ENCODE measurements around the gene HES5. TPM values are rescaled to one million over a fixed set of nuclear protein-coding genes. Genes with fewer than 3 reads are reported as not detected.

HES5 gene
- total RNA-seq, 6 experiments from 2014 or later: 0.28 to 0.57 (median 0.36) TPM; not detected in 1

DNA sequence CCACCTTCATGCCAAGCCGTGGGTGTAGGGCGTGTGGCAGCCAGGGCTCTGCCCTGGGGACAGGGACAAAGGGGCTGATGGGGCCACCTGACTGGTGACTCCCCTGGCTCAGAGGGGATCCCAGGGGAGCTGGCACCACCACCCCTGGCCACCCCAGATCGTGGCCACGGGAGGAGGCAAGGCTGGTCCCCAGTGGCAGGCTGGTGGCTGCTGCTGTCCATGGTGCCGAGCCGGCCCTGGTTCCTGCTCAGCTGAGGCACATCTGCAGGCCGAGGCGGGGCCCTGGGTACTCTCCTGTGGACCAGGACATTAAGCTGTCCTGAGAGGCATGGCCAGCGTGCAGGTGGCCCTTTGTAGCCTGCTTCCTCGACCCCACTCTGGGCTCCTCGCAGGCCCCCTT, 47.5 kb downstream of the HES5 start:
- DNase-seq: no peak
- Mint-ChIP-seq H3K9me3 (peaks cover 3% of the 10 kb centered on the region), H3K4me3 (no peak overlapping the region), H3K27me3 (ENCODE audit: insufficient read depth) (peaks cover 8% of the 10 kb centered on the region), H3K36me3 (ENCODE audit: low read depth) (peaks cover 1% of the 10 kb centered on the region; the same call in 1 of the 2 replicates), H3K27ac (no peak overlapping the region), H3K4me1 (ENCODE audit: low read depth) (no peaks in the 10 kb centered on the region)
- TF ChIP-seq, protein P1, sequence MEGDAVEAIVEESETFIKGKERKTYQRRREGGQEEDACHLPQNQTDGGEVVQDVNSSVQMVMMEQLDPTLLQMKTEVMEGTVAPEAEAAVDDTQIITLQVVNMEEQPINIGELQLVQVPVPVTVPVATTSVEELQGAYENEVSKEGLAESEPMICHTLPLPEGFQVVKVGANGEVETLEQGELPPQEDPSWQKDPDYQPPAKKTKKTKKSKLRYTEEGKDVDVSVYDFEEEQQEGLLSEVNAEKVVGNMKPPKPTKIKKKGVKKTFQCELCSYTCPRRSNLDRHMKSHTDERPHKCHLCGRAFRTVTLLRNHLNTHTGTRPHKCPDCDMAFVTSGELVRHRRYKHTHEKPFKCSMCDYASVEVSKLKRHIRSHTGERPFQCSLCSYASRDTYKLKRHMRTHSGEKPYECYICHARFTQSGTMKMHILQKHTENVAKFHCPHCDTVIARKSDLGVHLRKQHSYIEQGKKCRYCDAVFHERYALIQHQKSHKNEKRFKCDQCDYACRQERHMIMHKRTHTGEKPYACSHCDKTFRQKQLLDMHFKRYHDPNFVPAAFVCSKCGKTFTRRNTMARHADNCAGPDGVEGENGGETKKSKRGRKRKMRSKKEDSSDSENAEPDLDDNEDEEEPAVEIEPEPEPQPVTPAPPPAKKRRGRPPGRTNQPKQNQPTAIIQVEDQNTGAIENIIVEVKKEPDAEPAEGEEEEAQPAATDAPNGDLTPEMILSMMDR (IDR thresholded peaks at IDR 0.05): no peak

DNA sequence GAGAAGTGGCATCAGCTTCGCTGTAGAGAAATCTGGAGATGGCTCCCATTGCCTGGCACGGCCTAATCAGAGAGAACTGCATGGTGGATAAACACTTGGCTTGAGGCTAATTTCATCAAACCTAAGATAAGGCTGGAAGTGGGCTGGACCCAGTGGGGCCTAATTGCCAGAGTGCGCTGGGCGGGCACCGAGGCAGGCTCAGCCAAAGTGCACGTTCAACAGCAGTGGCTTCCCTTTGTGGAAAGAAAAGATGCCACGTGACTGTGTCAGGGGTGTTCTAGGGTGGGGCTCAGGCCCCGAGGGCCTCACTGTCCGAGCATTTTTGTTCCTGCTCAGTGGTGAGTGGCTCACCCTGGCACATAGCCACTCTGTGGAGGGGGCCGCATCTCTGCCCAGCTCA, 48.2 kb downstream of the HES5 start:
- no peak overlapping the region for H3K4me3 Mint-ChIP-seq
- no peaks in the 10 kb centered on the region for H3K9me3 Mint-ChIP-seq
- no peaks in the 10 kb centered on the region for H3K36me3 Mint-ChIP-seq (ENCODE audit: low read depth)
- no peak overlapping the region for H3K27ac Mint-ChIP-seq
- no peak for DNase-seq
- H3K4me1 Mint-ChIP-seq (ENCODE audit: low read depth): no peaks in the 10 kb centered on the region
- H3K27me3 Mint-ChIP-seq (ENCODE audit: insufficient read depth): peaks cover 12% of the 10 kb centered on the region
- TF ChIP-seq, protein P1 (IDR thresholded peaks at IDR 0.05): no peak

DNA sequence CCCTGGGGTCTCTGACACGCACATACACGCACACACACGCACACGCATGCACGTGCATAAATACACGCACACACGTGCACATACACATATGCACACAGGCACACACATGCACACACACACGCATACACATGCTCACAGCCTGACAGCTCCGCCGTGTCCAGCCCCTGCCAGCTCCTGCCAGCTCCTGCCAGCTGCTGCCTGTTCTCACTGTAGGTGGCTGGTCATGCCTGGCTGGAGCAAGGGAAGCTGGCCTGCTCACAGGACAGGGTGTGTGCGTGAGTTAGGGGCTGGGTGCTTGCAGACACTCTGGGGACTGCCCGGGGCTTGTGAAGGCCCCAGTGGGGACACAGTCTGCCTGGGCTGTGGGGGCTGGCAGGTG, 49.1 kb downstream of the HES5 start:
- H3K9me3 Mint-ChIP-seq: no peaks in the 10 kb centered on the region
- no peak overlapping the region for H3K27ac Mint-ChIP-seq
- H3K36me3 Mint-ChIP-seq (ENCODE audit: low read depth): no peaks in the 10 kb centered on the region
- H3K4me3 Mint-ChIP-seq: no peak overlapping the region
- H3K4me1 Mint-ChIP-seq (ENCODE audit: low read depth): no peaks in the 10 kb centered on the region
- H3K27me3 Mint-ChIP-seq (ENCODE audit: insufficient read depth): peaks cover 13% of the 10 kb centered on the region
- TF ChIP-seq, protein P1 (IDR thresholded peaks at IDR 0.05): no peak
- DNase-seq: no peak

DNA sequence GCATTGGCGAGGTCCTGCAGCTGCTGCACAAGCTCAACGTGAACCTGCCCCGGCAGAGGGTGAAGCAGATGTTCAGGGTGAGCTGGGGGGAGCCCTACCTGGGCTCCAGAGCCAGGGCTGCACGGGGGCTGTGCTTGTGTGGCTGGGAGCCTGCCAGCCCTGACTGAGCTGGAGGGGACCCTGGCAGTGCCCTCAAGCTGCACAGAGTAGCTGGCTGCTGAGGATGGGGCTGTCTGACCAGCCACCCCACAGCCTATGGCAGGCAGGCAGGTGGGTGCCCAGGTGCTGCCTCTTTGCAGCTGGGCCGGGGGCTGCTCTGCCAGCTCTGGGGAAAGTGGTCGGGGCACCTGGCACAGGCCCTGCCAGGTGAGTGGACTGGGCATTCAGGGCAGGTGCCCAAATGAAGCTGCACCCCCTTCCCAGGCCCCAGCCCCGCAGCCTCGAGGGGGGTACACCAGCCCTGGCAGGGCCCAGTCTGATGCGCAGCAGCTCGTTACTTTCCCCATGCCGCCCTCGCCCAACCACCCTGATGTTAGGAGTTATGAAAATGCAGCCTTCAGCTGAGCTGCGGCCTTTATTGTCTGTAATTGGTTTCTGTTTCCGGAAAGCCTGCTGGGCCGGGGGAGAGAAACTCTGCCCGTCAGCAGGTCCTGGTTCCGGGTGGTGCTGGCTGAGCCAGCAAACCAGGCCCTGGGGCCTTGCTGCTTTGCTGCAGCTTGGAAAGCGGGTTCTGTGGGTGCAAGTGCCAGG, 49.7 kb downstream of the HES5 start:
- H3K36me3 Mint-ChIP-seq (ENCODE audit: low read depth): no peaks in the 10 kb centered on the region
- H3K27ac Mint-ChIP-seq: no peak overlapping the region
- no peaks in the 10 kb centered on the region for H3K4me1 Mint-ChIP-seq (ENCODE audit: low read depth)
- H3K4me3 Mint-ChIP-seq: no peak overlapping the region
- TF ChIP-seq, protein P1 (IDR thresholded peaks at IDR 0.05): no peak
- H3K9me3 Mint-ChIP-seq: no peaks in the 10 kb centered on the region
- no peak for DNase-seq
- H3K27me3 Mint-ChIP-seq (ENCODE audit: insufficient read depth): peaks cover 13% of the 10 kb centered on the region

DNA sequence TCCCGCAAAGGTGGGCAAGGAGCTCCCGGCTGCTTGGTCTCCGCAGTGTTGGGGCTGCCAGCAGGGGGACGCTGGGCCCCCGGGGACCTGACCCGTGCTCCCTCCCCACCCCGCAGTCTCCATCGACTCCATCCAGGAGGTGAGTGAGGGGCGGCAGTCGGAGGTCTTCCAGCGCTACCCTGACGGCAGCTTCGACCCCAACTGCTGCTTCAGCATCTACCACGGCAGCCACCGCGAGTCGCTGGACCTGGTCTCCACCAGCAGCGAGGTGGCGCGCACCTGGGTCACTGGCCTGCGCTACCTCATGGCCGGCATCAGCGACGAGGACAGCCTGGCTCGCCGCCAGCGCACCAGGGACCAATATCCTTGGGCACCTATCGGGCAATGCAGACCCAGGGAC, 50.4 kb downstream of the HES5 start:
- Mint-ChIP-seq H3K36me3 (ENCODE audit: low read depth) (no peaks in the 10 kb centered on the region), H3K4me1 (ENCODE audit: low read depth) (no peaks in the 10 kb centered on the region), H3K27me3 (ENCODE audit: insufficient read depth) (peaks cover 12% of the 10 kb centered on the region), H3K9me3 (no peaks in the 10 kb centered on the region), H3K27ac (no peak overlapping the region), H3K4me3 (no peak overlapping the region)
- TF ChIP-seq, protein P1 (IDR thresholded peaks at IDR 0.05): peak; percentile 11; the same call in 1 of the 2 replicates
- no peak for DNase-seq
